H1 (cell line): ENCODE data around the gene QPCTL. TPM values are rescaled to one million over a fixed set of nuclear protein-coding genes. Genes with fewer than 3 reads are reported as not detected.

Experiments used
- CTCF ChIA-PET: fragments of 300-600 bp; sonication (Branson Sonifier 250); formaldehyde crosslinking; loops from one replicate; lab custom pipeline; 2021; ENCODE audit not compliant: partially characterized antibody; lab: Charles Lee
- POLR2A ChIA-PET: fragments of 300-600 bp; sonication (Branson Sonifier 250); formaldehyde crosslinking; loops from one replicate; lab custom pipeline; 2021; ENCODE audit warnings: inconsistent platforms; ENCODE audit not compliant: partially characterized antibody; lab: Charles Lee
- DNase-seq, 2 experiments: peaks; one replicate each; pipeline versions ENCODE4 v3.0.0 to v3.0.0-alpha.2; 2010 to 2022; ENCODE audit warnings: low spot score in 2 of 2, low read depth in 1 of 2, mixed read lengths in 1 of 2
- FAIRE-seq: peaks from 2 replicates; lab custom pipeline; 2011; peaks lifted over from hg19 to GRCh38; lab: Jason Lieb, UNC
- H2AFZ ChIP-seq: 2 replicates; pipeline ENCODE4 v1.8.1; 2012; ENCODE audit warnings: low read length, inconsistent platforms
- H2AK5ac ChIP-seq: 2 replicates; pipeline ENCODE4 v1.6.1; 2013; ENCODE audit warnings: low read depth, low read length
- H2BK120ac ChIP-seq: replicated peaks from 2 replicates; pipeline ENCODE3; 2013; ENCODE audit warnings: low read depth, low read length, inconsistent platforms
- H2BK12ac ChIP-seq: 2 replicates; pipeline ENCODE4 v1.6.1; 2013; ENCODE audit warnings: low read depth, low read length
- H2BK15ac ChIP-seq: 2 replicates; pipeline ENCODE4 v1.6.1; 2013; ENCODE audit warnings: low read length
- H2BK20ac ChIP-seq: 2 replicates; pipeline ENCODE4 v1.6.1; 2013; ENCODE audit warnings: low read length
- H2BK5ac ChIP-seq: 2 replicates; pipeline ENCODE4 v1.6.1; 2013; ENCODE audit warnings: low read depth, low read length
- H3K14ac ChIP-seq: 2 replicates; pipeline ENCODE4 v1.6.1; 2013; ENCODE audit warnings: inconsistent platforms; ENCODE audit not compliant: insufficient read length
- H3K18ac ChIP-seq: 2 replicates; pipeline ENCODE4 v1.6.1; 2013; ENCODE audit warnings: low read length; ENCODE audit errors: extremely low read depth
- H3K23ac ChIP-seq: 2 replicates; pipeline ENCODE4 v1.6.1; 2013; ENCODE audit warnings: inconsistent platforms; ENCODE audit not compliant: insufficient read length
- H3K23me2 ChIP-seq: 2 replicates; pipeline ENCODE4 v1.6.1; 2013; ENCODE audit warnings: low read depth, low read length
- H3K27ac ChIP-seq: 2 replicates; pipeline ENCODE4 v1.6.1; 2011; ENCODE audit warnings: low read depth, low read length, inconsistent platforms
- H3K27me3 ChIP-seq, 4 experiments: replicated peaks in 1 of 4; 1 replicate in 1 of 4; 2 replicates in 3 of 4; pipeline versions ENCODE4 v1.6.1 to v1.8.1; 2011 to 2013; ENCODE audit warnings: low read length in 3 of 4, mild to moderate bottlenecking in 3 of 4, inconsistent platforms in 2 of 4, mixed read lengths in 2 of 4, moderate library complexity in 1 of 4; ENCODE audit not compliant: control insufficient read depth in 3 of 4, insufficient read depth in 3 of 4; ENCODE audit errors: extremely low read depth in 1 of 4
- H3K36me3 ChIP-seq, 4 experiments: 2 replicates each; pipeline versions ENCODE4 v1.6.1 to v1.8.1; 2011 to 2013; ENCODE audit warnings: mild to moderate bottlenecking in 4 of 4, low read length in 3 of 4, moderate library complexity in 2 of 4, control low read depth in 1 of 4, inconsistent platforms in 1 of 4; ENCODE audit not compliant: insufficient read depth in 4 of 4, control insufficient read depth in 2 of 4
- H3K4ac ChIP-seq: replicated peaks from 2 replicates; pipeline ENCODE3; 2013; ENCODE audit warnings: low read length, low read depth, mixed read lengths, inconsistent platforms; ENCODE audit not compliant: insufficient read length
- H3K4me1 ChIP-seq, 4 experiments: replicated peaks in 1 of 4; 1 replicate in 1 of 4; 2 replicates in 3 of 4; pipeline versions ENCODE4 v1.6.1 to v1.8.1; 2011 to 2013; ENCODE audit warnings: low read length in 3 of 4, inconsistent platforms in 2 of 4, mixed read lengths in 1 of 4; ENCODE audit not compliant: insufficient read depth in 4 of 4, control insufficient read depth in 3 of 4
- H3K4me2 ChIP-seq, 2 experiments: 2 replicates each; pipeline versions ENCODE4 v1.6.1 to v1.8.1; 2011 to 2013; ENCODE audit warnings: low read depth in 2 of 2, low read length in 2 of 2, control low read depth in 1 of 2, inconsistent platforms in 1 of 2, mild to moderate bottlenecking in 1 of 2; ENCODE audit not compliant: insufficient read depth in 1 of 2
- H3K4me3 ChIP-seq, 4 experiments: fragments of 200-600, 300-600 bp in 1 of 4; sonication (generic), shearing (Covaris generic), sonication (Bioruptor Twin) in 1 of 4; 2 replicates each; pipeline versions ENCODE4 v1.5.1 to v1.8.1; 2011 to 2016; ENCODE audit warnings: low read length in 4 of 4, low read depth in 3 of 4, control low read depth in 2 of 4, inconsistent platforms in 2 of 4, mild to moderate bottlenecking in 2 of 4, mixed read lengths in 1 of 4, moderate library complexity in 1 of 4; ENCODE audit not compliant: insufficient read depth in 2 of 4; ENCODE audit errors: extremely low read depth in 1 of 4
- H3K56ac ChIP-seq: replicated peaks from 2 replicates; pipeline ENCODE3; 2013; ENCODE audit warnings: low read depth, mild to moderate bottlenecking, mixed read lengths, low read length, inconsistent platforms; ENCODE audit not compliant: insufficient read length
- H3K79me1 ChIP-seq: 2 replicates; pipeline ENCODE4 v1.6.1; 2013; ENCODE audit warnings: low read depth, low read length, control low read depth
- H3K79me2 ChIP-seq, 2 experiments: 2 replicates each; pipeline versions ENCODE4 v1.6.1 to v1.8.1; 2012 to 2013; ENCODE audit warnings: low read length in 2 of 2, mild to moderate bottlenecking in 2 of 2, inconsistent platforms in 1 of 2; ENCODE audit not compliant: insufficient read depth in 2 of 2, control insufficient read depth in 1 of 2
- H3K9ac ChIP-seq, 4 experiments: replicated peaks in 1 of 4; 1 replicate in 1 of 4; 2 replicates in 3 of 4; pipeline versions ENCODE4 v1.6.1 to v1.8.1; 2011 to 2013; ENCODE audit warnings: low read depth in 3 of 4, low read length in 3 of 4, control low read depth in 2 of 4, mild to moderate bottlenecking in 2 of 4, moderate library complexity in 2 of 4, inconsistent platforms in 1 of 4; ENCODE audit errors: extremely low read depth in 1 of 4
- H3K9me3 ChIP-seq, 2 experiments: 2 replicates each; pipeline versions ENCODE4 v1.6.1 to v1.8.1; 2012 to 2013; ENCODE audit warnings: mild to moderate bottlenecking in 2 of 2, moderate library complexity in 2 of 2, control low read depth in 1 of 2, inconsistent platforms in 1 of 2, low read depth in 1 of 2, low read length in 1 of 2, mixed read lengths in 1 of 2; ENCODE audit not compliant: insufficient read depth in 2 of 2
- H4K20me1 ChIP-seq, 2 experiments: replicated peaks in 1 of 2; 2 replicates each; pipeline versions ENCODE3 to v1.8.1; 2011 to 2013; ENCODE audit warnings: inconsistent platforms in 2 of 2, low read length in 2 of 2, mild to moderate bottlenecking in 1 of 2; ENCODE audit not compliant: insufficient read depth in 2 of 2, control insufficient read depth in 1 of 2
- H4K5ac ChIP-seq: 2 replicates; pipeline ENCODE4 v1.6.1; 2013; ENCODE audit warnings: low read length, low read depth, mixed read lengths, inconsistent platforms; ENCODE audit not compliant: insufficient read length
- H4K8ac ChIP-seq: 2 replicates; pipeline ENCODE4 v1.8.0; 2013; ENCODE audit warnings: mild to moderate bottlenecking, moderate library complexity, low read length, inconsistent platforms; ENCODE audit not compliant: insufficient read depth; ENCODE audit errors: extremely low read depth
- H4K91ac ChIP-seq: replicated peaks from 2 replicates; pipeline ENCODE3; 2013; ENCODE audit warnings: low read length, mixed read lengths, inconsistent platforms; ENCODE audit not compliant: insufficient read length
- CEBPB ChIP-seq: IDR thresholded peaks from 2 replicates; pipeline ENCODE4 v1.6.1; 2012; ENCODE audit warnings: low read depth, low read length
- EZH2 ChIP-seq: fragments of 200-600 bp; sonication (generic); IDR thresholded peaks from 2 replicates; pipeline ENCODE4 v1.7.1; 2012; ENCODE audit warnings: low read depth, mild to moderate bottlenecking, moderate library complexity, low read length, inconsistent platforms; ENCODE audit not compliant: severe bottlenecking
- HDAC6 ChIP-seq: IDR thresholded peaks from one replicate; pipeline ENCODE4 v1.7.1; 2012; ENCODE audit warnings: low read depth, mild to moderate bottlenecking, inconsistent platforms, low read length, moderate library complexity
- KDM1A ChIP-seq: fragments of 200-600, 300-600 bp; sonication (generic); IDR thresholded peaks from 2 replicates; pipeline ENCODE4 v1.7.1; 2016; ENCODE audit warnings: mild to moderate bottlenecking, low read length, borderline replicate concordance
- NANOG ChIP-seq: IDR thresholded peaks from 2 replicates; pipeline ENCODE4 v1.6.1; 2011; ENCODE audit warnings: low read length, low read depth, mild to moderate bottlenecking, inconsistent platforms; ENCODE audit not compliant: insufficient read depth, poor library complexity, severe bottlenecking
- POLR2AphosphoS5 ChIP-seq: IDR thresholded peaks from 2 replicates; pipeline ENCODE4 v1.6.1; 2011; ENCODE audit warnings: low read depth, low read length
- RAD21 ChIP-seq, 2 experiments: IDR thresholded peaks in 1 of 2; conservative IDR thresholded peaks in 1 of 2; 2 replicates each; pipeline ENCODE4 v1.6.1; 2011; ENCODE audit warnings: low read depth in 2 of 2, low read length in 2 of 2, improper control_type of control experiment in 1 of 2, inconsistent platforms in 1 of 2, mild to moderate bottlenecking in 1 of 2, moderate library complexity in 1 of 2
- YY1 ChIP-seq: IDR thresholded peaks from 2 replicates; pipeline ENCODE4 v1.6.1; 2011; ENCODE audit warnings: low read depth, mild to moderate bottlenecking, low read length
- WGBS, 2 experiments: shearing (Covaris generic) in 1 of 2; methylation state at CpG; one replicate each; pipeline versions ENCODE4 v1.1.6 to v1.1.7; 2013 to 2015; ENCODE audit warnings: low lambda C conversion rate in 2 of 2, mixed read lengths in 2 of 2, inconsistent platforms in 1 of 2, low coverage in 1 of 2, missing lambda C conversion rate in 1 of 2; ENCODE audit not compliant: insufficient replicate concordance in 2 of 2, insufficient coverage in 1 of 2, insufficient read length in 1 of 2; ENCODE audit errors: extremely low coverage in 1 of 2, missing lambda C conversion rate in 1 of 2; 5-methylcytosine and 5-hydroxymethylcytosine counted together
- polyA plus RNA-seq, 7 experiments: library from polyadenylated mRNA; depleted of rRNA in 3 of 7; stranded (reverse) in 5 of 7; unstranded in 2 of 7; fragments of >200 nt in 5 of 7; fragments of 200-250 nt in 2 of 7; gene quantifications; 1 replicate in 5 of 7; 2 replicates in 1 of 7; 4 replicates in 1 of 7; pipeline versions ENCODE4 v1.2.1 to v1.2.3, GENCODE V29; 2011 to 2013; ENCODE audit warnings: missing spikeins in 2 of 7, mixed read lengths in 2 of 7
- total RNA-seq: library from RNA; stranded (reverse); fragmentation: NEBNext Ultra II Directional; extraction: Animal tissue kit (Norgen Biotek cat#: 25700); gene quantifications from 2 replicates; pipeline ENCODE4 v1.2.1, GENCODE V29; 2021
- TF ChIP-seq, protein P1 (sequence below): IDR thresholded peaks from 2 replicates; pipeline ENCODE4 v1.6.1; 2012; ENCODE audit warnings: low read length, inconsistent platforms

QPCTL gene
- total and polyA plus RNA-seq, 2 of the 8 experiments (the other 6 are each of a cell fraction or from before 2014, with no cell fraction given) = 25.2 to 35.3 TPM

DNA sequence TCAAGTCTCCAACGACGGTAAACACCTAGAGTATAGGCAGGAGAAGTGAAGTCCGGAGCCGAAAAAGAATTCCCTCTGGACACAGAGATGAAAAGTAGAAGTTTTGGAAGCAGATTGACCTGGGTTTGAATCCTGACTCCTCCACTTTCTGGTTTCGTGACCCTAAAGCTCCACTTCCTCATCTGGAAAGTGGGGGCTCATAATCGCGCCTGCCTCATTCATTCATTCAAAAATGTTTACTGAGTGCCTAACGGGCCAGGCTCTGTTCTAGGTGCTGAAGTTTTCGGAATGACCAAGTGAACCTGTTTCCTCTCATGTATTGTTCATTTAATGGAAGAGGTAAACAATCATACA is 46.1 kb upstream of the QPCTL start:
- Histone ChIP-seq H3K23ac (no peak overlapping the region), H2BK20ac (no peak overlapping the region), H3K4me3 (peak overlapping the region in 3 of 4 experiments; percentile 3 to 60 (median 38); a peak in 5 of 8 replicates), H3K18ac (no peak overlapping the region), H2BK15ac (no peak overlapping the region), H4K20me1 (no peaks in the 10 kb centered on the region), H4K91ac (no peak overlapping the region), H2BK12ac (no peak overlapping the region), H3K14ac (no peak overlapping the region), H2BK120ac (no peak overlapping the region), H3K56ac (no peak overlapping the region), H3K4me2 (peak overlapping the region; percentile 43 to 45), H3K23me2 (peaks cover 5% of the 10 kb centered on the region; the same call in 1 of the 2 replicates), H3K4me1 (peaks cover 6 to 26% (median 16%) of the 10 kb centered on the region in 4 experiments), H3K36me3 (no peaks in the 10 kb centered on the region), H3K27me3 (peaks cover 0 to 6% (median 2%) of the 10 kb centered on the region in 4 experiments; a peak in 4 of 7 replicates), H2AK5ac (no peak overlapping the region), H4K5ac (no peak overlapping the region), H2BK5ac (no peak overlapping the region), H3K9ac (no peak overlapping the region), H3K27ac (no peak overlapping the region), H3K79me2 (no peaks in the 10 kb centered on the region), H4K8ac (no peak overlapping the region), H2AFZ (no peak overlapping the region), H3K9me3 (no peaks in the 10 kb centered on the region; a peak in 1 of 4 replicates), H3K79me1 (no peaks in the 10 kb centered on the region), H3K4ac (no peak overlapping the region)
- no peak for DNase-seq
- POLR2A ChIA-PET = interaction anchor here (1.1 to 1.8 kb wide), 6 partner anchors 14 to 123 kb away, joined by 3 to 8 read pairs (median 4); partner anchors contain the start of genes GIPR, QPCTL, SIX5 and SNRPD2
- FAIRE-seq = no peak
- no peak for TF ChIP-seq NANOG
- no peak for TF ChIP-seq YY1
- no peak for TF ChIP-seq HDAC6
- TF ChIP-seq POLR2AphosphoS5 = no peak
- TF ChIP-seq CEBPB = no peak
- TF ChIP-seq, protein P1, sequence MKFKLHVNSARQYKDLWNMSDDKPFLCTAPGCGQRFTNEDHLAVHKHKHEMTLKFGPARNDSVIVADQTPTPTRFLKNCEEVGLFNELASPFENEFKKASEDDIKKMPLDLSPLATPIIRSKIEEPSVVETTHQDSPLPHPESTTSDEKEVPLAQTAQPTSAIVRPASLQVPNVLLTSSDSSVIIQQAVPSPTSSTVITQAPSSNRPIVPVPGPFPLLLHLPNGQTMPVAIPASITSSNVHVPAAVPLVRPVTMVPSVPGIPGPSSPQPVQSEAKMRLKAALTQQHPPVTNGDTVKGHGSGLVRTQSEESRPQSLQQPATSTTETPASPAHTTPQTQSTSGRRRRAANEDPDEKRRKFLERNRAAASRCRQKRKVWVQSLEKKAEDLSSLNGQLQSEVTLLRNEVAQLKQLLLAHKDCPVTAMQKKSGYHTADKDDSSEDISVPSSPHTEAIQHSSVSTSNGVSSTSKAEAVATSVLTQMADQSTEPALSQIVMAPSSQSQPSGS = 0 out of 2 replicates have a peak, but pooled peaks have one; percentile 6
- no peak for TF ChIP-seq RAD21 (IDR thresholded peaks at IDR 0.05 in 1 of 2, conservative IDR thresholded peaks at IDR 0.05 in 1 of 2; ENCODE audit: low read depth in 2 of 2, low read length in 2 of 2)
- TF ChIP-seq EZH2 = no peak
- peak; percentile 6; the same call in 1 of the 2 replicates for TF ChIP-seq KDM1A
- WGBS, 2 experiments = 39% methylated on average over 9 of the region's 9 CpGs; no CpG with 5 or more reads in 1 of the 2 experiments
- CTCF ChIA-PET = interaction anchor here (0.8 to 5.8 kb wide), 8 partner anchors 26 to 207 kb away, joined by 3 to 67 read pairs (median 4); partner anchors contain the start of gene PPM1N
